Measurements from ENCODE around the gene TRIM44.
"Not testable (repeated sequence)": the region's sequence is repeated elsewhere in the genome, so short reads cannot be mapped to it uniquely, and the experiment has no call there.

The TRIM44 gene

GRCh38 chr11:35721651-35722282, 59.2 kb downstream of the TRIM44 start:
- DNase-seq, result peak; percentile 87

GRCh38 chr11:35722641-35723040, 60.1 kb downstream of the TRIM44 start:
- DNase-seq, result no peak

DNA sequence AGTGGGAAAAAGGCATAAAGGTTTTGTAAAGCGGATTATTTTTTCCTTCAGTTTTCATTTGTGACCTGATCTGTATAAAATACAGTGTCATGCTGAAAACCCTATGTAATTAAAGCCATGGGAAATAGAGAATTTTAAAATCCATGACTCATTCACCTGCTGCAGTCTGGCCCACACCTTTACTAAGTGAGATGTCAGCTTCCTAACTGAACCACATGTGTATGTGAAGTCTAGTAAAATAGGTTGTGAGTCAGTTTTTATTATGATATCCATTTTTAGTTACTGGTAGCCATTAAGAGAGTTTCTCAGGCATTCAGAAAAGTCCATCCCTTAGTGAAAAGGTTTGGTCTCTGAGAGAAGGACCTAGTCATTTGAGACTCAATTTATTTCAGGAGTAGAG, 60.9 kb downstream of the TRIM44 start:
- DNase-seq, result no peak

GRCh38 chr11:35723913-35724312, 61.3 kb downstream of the TRIM44 start:
- DNase-seq, result no peak

- no peak for DNase-seq
These were observed 63.3 kb downstream of the TRIM44 start for GRCh38 chr11:35725885-35726284.

- DNase-seq, result no peak
These were observed 64.6 kb downstream of the TRIM44 start for GRCh38 chr11:35727140-35727539.

DNA sequence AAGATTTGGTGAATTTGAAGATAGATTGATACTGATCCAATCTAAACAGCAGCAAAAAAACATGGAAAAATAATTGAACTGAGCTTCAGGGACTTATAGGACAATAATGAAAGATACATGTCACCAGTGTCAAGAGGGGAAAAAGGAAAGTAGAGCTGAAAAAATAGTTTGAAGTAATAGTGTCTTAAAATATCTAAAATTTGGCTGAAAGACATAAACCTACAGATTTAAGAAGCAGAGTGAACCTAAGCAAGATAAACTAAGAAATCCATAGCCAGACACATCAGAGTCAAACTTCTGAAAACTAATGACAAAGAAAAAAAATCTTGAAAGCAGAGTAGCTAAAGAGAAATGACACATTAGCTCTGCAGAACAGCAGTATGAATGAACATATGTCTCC, 67.7 kb downstream of the TRIM44 start:
- DNase-seq, result no peak

DNA sequence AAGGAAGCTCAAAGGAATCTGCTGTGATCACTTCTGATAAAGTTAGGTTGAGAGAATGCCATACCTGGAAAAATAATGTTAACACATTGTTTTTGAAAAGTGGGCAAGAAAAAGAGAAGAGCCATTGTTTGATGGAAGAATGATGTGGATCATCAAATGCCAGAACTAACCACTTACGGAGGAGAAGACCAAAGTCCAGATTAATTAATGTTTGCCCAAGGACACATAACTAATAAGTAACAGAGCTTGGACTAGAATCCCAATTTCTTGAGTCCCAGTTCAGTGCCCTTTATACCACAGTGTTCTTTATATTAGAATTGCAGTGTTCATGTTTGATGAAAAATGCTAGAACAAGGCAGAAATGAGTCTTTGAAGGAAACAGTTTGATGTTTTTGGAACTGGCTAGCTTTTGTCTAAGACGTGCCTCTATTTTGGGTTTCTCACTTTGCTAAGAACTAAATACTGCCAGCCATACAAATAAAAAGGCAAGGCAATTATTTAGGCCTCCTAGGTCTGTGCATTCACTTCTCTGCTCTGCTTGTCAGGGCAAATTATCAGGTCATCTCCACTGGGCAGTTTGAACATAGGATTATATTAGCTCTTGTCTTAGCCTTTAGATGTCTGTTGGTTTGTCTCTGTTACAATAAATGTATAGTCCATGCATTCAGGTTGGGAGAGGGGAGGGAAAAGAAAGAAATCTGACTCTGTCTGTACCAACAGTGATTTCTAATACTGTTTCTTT, 72.3 kb downstream of the TRIM44 start:
- DNase-seq, result no peak

GRCh38 chr11:35735411-35735810, 72.8 kb downstream of the TRIM44 start:
- no peak for DNase-seq

DNA sequence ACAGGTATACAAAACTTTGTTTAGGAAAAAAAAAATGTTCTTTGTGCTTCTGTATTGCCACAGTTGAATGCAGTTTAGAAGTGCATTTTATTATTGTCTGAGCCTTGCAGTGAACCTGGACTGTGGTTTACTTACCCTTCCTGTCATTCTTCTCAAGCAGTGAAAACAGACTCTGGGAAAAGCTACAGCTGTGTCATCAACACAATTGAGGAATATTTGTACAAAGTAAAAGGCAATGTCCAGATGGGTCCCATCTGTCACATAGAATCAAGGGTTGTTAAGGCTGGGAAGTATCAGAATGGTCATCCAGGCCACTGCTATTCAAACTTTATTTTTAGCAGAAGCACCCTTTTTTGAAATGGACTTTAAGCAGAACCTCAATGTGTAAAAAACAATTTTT, 73.3 kb downstream of the TRIM44 start:
- DNase-seq, result no peak

DNA sequence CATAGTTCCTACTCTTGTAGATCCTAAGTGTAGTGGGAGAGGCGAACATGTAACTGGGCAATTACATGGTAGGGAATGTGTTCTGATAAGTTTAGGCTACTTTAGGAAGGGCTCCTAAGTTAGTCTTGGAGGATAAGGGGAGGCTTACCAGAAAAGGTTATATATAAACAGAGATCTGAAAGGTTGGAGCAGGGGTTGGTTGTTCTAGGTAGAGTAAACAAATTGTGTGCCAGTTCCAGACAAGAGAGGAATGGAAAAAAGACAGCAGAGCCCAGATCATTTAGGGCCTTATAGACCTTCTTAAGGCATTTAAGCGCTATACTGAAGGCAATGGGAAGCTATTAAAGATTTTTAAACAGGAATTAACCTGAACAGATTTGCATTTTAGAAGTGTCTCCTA, 74.4 kb downstream of the TRIM44 start:
- no peak for DNase-seq

GRCh38 chr11:35740061-35740799, 77.7 kb downstream of the TRIM44 start:
- DNase-seq, result no peak

DNA sequence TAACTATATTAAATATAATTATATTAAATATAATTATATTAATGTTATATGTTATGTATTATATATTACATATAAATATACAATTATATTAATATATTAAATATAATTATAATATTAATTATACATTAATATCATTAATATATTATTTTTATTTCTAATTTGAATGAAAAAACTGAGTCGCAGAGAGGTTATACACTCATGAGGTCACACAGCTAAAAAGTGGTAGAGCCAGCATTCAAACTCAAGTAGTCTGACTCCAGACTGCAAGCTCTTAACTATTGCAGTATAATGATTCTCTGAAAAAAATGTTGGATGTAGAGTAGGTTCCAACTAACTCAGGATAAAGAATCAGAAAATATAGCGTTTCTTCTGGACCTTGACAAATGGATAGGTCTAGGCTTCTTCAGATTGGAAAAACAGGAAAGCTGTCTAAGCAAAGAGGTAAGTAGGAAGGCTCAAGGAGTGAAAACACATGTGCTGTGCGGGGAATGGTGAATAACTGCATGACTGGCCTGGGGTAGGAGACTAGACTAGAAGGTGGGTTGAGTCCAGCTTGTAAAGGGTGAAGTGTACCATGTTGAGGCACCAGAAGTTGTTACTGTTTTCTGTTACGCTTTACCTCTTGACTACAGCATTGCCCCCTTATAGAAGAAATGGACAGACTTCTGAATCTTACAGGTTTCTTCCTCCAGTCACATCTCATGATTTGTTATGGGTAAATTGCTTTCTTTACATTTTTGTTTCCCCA, 80.3 kb downstream of the TRIM44 start:
- no peak for DNase-seq

DNA sequence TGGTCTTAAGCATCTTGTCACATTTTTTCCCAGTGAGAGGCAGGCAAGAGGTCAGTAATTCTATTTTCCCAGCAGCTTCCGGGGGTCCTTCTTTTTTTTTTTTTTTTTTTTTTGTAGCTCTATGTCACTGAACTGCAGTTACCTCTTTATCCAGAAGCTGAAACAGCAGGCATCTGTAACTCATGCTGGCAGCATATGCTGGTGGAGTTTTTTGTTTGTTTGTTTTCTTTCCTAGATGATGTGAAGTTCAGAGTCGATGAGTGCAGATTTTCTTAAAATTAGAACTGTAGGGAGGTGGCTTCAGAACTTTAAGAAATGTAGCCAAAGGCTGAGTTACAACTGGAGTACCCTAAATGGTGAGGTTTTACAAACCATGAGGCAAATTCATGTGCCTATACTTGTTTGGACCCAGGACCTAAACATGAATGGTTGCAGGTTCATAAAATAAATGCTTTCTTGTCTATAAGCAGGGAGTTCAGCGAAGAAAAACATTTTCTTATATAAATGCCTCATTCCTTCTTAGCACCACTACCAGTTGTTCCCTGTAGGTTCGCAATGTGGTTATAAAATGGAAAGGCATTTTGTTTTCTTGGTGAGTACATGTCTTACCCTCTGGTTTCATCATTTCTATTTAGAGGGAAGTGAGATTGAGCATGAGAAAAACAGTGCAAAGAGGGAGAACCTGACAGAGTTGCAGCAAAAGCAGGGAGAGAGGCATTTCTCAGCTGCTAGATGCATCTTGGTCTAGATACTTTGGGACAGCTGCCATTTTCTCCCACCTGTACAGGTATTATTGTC, 84.0 kb downstream of the TRIM44 start:
- peak; percentile 79 for DNase-seq

GRCh38 chr11:35747668-35748067, 85.1 kb downstream of the TRIM44 start:
- no peak for DNase-seq

DNA sequence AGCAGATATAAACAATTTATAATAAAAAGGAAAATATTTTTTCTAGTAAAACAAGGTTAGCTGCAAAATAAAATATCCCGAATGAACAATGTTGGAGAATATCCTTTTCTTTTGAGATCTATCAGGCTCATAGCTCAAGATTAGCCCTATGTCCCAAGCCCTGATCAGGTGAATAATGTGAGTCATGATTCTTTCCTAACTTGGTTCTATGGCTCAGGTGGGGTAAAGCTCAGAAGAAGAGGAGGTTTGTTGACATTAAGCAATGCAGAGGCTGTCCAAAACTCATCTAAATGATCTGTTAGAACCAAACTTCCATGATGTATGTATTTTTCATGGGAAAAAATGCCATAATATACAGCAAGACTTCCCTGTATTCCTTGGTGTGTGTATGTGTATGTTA, 86.1 kb downstream of the TRIM44 start:
- DNase-seq, result no peak

DNA sequence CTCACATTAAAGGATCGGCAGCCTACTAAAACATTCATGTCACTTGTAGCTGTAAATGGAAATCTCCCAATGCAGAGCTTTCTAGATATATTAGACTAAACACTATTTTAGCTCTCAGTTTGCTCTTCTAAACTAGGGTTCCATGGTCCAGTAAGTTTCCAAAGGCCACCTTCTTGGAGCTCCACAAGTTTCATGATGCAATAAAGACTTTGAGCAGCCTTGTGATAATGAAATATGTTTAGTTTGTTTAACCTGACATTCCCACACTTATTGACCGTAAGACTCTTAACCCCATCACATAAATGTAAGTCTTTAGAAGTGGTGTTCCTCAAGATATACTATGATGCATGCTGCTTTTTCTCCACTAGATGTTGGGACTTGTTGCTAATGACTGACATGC, 87.7 kb downstream of the TRIM44 start:
- no peak for DNase-seq

- no peak for DNase-seq
These were observed 88.5 kb downstream of the TRIM44 start for GRCh38 chr11:35750981-35751663.

DNA sequence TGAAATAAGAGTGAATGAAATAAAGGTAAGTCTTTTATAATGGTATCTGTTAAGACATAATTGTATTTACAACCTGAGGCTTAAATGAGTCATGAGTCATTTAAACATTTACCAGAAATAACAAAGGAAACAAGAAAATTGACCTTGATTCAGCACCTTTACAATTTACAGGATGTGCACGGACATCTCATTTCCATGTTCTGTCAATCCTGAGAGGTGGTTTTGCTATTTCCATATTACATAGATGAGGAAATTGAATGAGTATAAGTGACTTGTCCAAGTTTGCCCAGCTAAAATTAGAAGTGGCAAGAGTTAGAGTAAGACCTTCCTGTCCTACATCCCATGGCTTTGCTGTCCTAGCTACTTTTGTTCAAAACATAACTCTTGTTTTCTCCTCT, 89.1 kb downstream of the TRIM44 start:
- DNase-seq, result no peak

- DNase-seq, result no peak
These were observed 89.5 kb downstream of the TRIM44 start for GRCh38 chr11:35752115-35752514.

DNA sequence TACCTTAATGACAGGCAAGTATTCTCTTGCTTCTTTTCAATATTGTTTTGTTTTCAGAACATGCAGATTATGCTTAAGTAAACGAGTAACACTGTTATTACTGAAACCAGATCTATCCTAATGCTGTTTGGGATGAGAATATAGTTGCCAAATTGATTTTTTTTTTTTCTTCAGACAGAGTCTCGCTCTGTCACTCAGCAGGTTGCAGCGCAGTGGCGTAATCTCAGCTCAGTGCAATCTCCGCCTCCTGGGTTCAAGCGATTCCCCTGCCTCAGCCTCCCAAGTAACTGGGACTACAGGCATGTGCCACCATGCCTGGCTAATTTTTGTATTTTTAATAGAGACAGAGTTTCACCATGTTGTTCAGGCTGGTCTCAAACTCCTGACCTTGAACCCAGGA, 91.0 kb downstream of the TRIM44 start:
- not testable (repeated sequence) for DNase-seq

DNA sequence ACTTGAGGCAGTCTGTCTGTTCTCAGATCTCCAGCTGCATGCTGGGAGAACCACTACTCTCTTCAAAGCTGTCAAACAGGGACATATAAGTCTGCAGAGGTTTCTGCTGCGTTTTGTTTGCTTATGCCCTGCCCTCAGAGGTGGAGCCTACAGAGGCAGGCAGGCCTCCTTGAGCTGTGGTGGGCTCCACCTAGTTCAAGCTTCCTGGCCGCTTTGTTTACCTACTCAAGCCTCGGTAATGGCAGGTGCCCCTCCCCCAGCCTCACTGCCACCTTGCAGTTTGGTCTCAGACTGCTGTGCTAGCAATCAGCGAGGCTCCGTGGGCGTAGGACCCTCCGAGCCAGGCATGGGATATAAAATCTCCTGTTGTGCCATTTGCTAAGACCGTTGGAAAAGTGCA, 97.4 kb downstream of the TRIM44 start:
- not testable (repeated sequence) for DNase-seq

Measured in MV-4-11 (cell line).